ENCODE data around the gene MLLT6. TPM values are rescaled to one million over a fixed set of nuclear protein-coding genes. Genes with fewer than 3 reads are reported as not detected.

Gene MLLT6
- total and polyA plus RNA-seq, 2 of the 13 experiments (the other 11 are each of a cell fraction or from before 2014, with no cell fraction given) = 50.7 to 69.5 TPM

DNA sequence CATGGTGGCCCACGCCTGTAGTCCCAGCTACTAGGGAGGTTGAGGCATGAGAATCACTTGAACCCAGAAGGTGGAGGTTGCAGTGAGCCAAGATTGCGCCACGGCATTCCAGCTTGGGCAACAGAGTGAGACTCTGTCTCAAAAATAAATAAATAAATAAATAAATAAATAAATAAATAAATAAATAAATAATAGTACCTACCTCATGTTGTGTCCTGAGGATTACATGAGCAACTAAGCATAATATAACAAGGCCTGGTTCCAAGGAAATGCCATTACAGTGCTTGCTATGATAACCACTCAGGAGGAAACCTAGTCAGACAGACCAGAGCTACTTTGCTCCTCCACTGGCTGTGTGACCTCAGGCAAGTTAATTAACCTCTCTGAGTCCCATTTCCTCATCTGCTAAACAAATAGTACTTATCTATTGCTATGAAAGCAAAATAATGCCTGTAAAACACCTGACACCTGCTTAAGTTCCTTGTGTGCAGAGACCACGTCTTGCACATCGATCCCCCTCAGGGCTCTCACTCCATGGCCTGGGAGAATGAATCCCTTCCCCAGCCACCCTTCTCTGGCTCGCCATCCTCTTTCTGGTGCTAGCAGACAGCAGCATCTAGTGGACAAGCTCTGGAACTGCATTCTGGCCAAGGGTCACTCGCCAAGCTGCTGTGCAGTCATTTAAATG lies 37.8 kb upstream of the MLLT6 start (continued):
- TF ChIP-seq, protein P1, sequence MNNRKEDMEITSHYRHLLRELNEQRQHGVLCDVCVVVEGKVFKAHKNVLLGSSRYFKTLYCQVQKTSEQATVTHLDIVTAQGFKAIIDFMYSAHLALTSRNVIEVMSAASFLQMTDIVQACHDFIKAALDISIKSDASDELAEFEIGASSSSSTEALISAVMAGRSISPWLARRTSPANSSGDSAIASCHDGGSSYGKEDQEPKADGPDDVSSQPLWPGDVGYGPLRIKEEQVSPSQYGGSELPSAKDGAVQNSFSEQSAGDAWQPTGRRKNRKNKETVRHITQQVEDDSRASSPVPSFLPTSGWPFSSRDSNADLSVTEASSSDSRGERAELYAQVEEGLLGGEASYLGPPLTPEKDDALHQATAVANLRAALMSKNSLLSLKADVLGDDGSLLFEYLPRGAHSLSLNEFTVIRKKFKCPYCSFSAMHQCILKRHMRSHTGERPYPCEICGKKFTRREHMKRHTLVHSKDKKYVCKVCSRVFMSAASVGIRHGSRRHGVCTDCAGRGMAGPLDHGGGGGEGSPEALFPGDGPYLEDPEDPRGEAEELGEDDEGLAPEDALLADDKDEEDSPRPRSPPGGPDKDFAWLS (CRISPR knock-in tag; IDR thresholded peaks at IDR 0.05; ENCODE audit: borderline replicate concordance) = no peak
- TF ChIP-seq ZKSCAN1 (IDR thresholded peaks at IDR 0.05; ENCODE audit: low read length) = 0 out of 2 replicates have a peak, but pooled peaks have one; percentile 58
- no peak for TF ChIP-seq MZF1 (CRISPR knock-in tag; IDR thresholded peaks at IDR 0.05; ENCODE audit: borderline replicate concordance)
- TF ChIP-seq, protein P2, sequence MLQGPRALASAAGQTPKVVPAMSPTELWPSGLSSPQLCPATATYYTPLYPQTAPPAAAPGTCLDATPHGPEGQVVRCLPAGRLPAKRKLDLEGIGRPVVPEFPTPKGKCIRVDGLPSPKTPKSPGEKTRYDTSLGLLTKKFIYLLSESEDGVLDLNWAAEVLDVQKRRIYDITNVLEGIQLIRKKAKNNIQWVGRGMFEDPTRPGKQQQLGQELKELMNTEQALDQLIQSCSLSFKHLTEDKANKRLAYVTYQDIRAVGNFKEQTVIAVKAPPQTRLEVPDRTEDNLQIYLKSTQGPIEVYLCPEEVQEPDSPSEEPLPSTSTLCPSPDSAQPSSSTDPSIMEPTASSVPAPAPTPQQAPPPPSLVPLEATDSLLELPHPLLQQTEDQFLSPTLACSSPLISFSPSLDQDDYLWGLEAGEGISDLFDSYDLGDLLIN (CRISPR knock-in tag; IDR thresholded peaks at IDR 0.05; ENCODE audit: borderline replicate concordance) = no peak
- TF ChIP-seq SALL1 (CRISPR knock-in tag; IDR thresholded peaks at IDR 0.05) = peak; percentile 81
- TF ChIP-seq ZNF879 (CRISPR knock-in tag; IDR thresholded peaks at IDR 0.05) = no peak
- TF ChIP-seq RELA (CRISPR knock-in tag; IDR thresholded peaks at IDR 0.05) = 0 out of 2 replicates have a peak, but pooled peaks have one; percentile 70
- no peak for TF ChIP-seq REL (CRISPR knock-in tag; conservative IDR thresholded peaks at IDR 0.05)
- TF ChIP-seq, protein P3, sequence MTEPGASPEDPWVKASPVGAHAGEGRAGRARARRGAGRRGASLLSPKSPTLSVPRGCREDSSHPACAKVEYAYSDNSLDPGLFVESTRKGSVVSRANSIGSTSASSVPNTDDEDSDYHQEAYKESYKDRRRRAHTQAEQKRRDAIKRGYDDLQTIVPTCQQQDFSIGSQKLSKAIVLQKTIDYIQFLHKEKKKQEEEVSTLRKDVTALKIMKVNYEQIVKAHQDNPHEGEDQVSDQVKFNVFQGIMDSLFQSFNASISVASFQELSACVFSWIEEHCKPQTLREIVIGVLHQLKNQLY (CRISPR knock-in tag; IDR thresholded peaks at IDR 0.05) = no peak
- no peak for TF ChIP-seq SNAI1 (CRISPR knock-in tag; IDR thresholded peaks at IDR 0.05; ENCODE audit: borderline replicate concordance)
- TF ChIP-seq ZNF615 (CRISPR knock-in tag; IDR thresholded peaks at IDR 0.05; ENCODE audit: borderline replicate concordance) = no peak
- 0 out of 2 replicates have a peak, but pooled peaks have one; percentile 28 for TF ChIP-seq ZNF563 (CRISPR knock-in tag; IDR thresholded peaks at IDR 0.05)
- TF ChIP-seq, protein P4, sequence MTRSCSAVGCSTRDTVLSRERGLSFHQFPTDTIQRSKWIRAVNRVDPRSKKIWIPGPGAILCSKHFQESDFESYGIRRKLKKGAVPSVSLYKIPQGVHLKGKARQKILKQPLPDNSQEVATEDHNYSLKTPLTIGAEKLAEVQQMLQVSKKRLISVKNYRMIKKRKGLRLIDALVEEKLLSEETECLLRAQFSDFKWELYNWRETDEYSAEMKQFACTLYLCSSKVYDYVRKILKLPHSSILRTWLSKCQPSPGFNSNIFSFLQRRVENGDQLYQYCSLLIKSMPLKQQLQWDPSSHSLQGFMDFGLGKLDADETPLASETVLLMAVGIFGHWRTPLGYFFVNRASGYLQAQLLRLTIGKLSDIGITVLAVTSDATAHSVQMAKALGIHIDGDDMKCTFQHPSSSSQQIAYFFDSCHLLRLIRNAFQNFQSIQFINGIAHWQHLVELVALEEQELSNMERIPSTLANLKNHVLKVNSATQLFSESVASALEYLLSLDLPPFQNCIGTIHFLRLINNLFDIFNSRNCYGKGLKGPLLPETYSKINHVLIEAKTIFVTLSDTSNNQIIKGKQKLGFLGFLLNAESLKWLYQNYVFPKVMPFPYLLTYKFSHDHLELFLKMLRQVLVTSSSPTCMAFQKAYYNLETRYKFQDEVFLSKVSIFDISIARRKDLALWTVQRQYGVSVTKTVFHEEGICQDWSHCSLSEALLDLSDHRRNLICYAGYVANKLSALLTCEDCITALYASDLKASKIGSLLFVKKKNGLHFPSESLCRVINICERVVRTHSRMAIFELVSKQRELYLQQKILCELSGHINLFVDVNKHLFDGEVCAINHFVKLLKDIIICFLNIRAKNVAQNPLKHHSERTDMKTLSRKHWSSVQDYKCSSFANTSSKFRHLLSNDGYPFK (CRISPR knock-in tag; IDR thresholded peaks at IDR 0.05; ENCODE audit: borderline replicate concordance) = no peak
- no peak for TF ChIP-seq REXO4 (CRISPR knock-in tag; IDR thresholded peaks at IDR 0.05; ENCODE audit: borderline replicate concordance)
- peak; percentile 30 for TF ChIP-seq ASH2L (IDR thresholded peaks at IDR 0.05; ENCODE audit: insufficient read length, low read depth, low read length)
- no peak for TF ChIP-seq ZNF20 (CRISPR knock-in tag; IDR thresholded peaks at IDR 0.05)
- TF ChIP-seq, protein P5, sequence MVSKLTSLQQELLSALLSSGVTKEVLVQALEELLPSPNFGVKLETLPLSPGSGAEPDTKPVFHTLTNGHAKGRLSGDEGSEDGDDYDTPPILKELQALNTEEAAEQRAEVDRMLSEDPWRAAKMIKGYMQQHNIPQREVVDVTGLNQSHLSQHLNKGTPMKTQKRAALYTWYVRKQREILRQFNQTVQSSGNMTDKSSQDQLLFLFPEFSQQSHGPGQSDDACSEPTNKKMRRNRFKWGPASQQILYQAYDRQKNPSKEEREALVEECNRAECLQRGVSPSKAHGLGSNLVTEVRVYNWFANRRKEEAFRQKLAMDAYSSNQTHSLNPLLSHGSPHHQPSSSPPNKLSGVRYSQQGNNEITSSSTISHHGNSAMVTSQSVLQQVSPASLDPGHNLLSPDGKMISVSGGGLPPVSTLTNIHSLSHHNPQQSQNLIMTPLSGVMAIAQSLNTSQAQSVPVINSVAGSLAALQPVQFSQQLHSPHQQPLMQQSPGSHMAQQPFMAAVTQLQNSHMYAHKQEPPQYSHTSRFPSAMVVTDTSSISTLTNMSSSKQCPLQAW (CRISPR knock-in tag; IDR thresholded peaks at IDR 0.05) = peak; percentile 78
- no peak for TF ChIP-seq THYN1 (CRISPR knock-in tag; IDR thresholded peaks at IDR 0.05; ENCODE audit: borderline replicate concordance, low read depth)
- TF ChIP-seq KAT8 (CRISPR knock-in tag; IDR thresholded peaks at IDR 0.05) = peak; percentile 75
- TF ChIP-seq ZNF451 (CRISPR knock-in tag; IDR thresholded peaks at IDR 0.05) = no peak
- TF ChIP-seq ZFY (CRISPR knock-in tag; IDR thresholded peaks at IDR 0.05) = no peak
- peak; percentile 98 for TF ChIP-seq ZMYM3 (CRISPR knock-in tag; IDR thresholded peaks at IDR 0.05)

All from HepG2 (cell line).